NCI-H2081 (cell line): ENCODE results near the gene AGXT.

Experiments used
- DNase-seq, 2 experiments: peaks; one replicate each; lab custom pipeline; 2025; lab: John Stamatoyannopoulos, UW

AGXT gene

DNA sequence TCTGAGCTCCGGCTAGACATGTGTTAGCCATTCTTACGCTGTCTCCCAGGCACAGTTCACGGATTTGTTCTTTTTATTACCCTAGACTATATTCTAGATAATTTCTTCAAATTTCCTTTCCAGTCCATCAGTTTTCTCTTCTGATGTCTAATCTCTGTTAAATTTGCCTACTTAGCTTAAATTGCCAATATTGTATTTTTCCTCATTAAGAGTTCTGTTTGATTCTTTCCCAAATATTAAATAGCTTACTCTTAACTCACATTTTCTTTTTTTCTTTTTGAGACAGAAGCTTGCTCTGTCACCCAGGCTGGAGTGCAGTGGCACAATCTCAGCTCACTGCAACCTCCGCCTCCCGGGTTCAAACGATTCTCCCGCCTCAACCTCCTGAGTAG, 58.8 kb downstream of the AGXT start:
- DNase-seq, result no peak

DNA sequence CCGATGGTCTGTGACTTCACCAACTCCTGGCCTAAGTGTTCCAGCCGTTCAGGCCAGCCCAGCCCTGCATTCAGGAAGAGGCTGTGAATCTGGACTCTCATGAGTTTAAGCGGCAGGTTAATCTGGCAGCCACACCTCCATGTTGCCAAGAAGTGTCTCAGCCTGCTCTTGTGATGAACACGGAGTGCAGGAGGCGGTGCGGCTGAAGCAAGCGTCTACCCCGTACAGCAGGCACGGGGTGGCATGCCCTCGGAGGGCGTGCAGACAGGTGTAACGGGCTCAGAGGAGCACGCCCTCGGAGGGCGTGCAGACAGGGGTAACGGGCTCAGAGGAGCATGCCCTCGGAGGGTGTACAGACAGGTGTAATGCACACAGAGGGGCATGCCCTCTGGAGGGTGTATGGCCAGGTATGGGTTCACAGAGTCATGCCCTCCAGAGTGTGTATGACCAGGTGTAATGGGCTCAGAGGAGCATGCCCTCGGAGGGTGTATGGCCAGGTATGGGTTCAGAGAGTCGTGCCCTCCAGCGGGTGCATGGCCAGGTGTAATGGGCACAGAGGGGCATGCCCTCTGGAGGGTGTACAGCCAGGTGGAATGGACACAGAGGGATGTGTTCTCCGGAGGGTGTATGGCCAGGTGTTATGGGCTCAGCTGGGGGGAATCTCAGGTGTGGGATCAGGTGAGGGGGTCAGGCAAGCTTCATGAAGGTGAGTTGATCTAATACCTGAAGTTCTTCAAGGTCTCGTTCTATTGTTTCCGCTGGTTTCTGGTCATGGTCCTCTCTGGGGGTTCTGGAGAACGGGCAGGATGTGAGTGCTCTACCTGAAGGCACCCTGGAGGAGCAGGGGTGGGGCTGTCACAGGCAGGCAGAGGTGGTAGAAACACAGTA, 60.1 kb downstream of the AGXT start:
- no peak for DNase-seq

DNA sequence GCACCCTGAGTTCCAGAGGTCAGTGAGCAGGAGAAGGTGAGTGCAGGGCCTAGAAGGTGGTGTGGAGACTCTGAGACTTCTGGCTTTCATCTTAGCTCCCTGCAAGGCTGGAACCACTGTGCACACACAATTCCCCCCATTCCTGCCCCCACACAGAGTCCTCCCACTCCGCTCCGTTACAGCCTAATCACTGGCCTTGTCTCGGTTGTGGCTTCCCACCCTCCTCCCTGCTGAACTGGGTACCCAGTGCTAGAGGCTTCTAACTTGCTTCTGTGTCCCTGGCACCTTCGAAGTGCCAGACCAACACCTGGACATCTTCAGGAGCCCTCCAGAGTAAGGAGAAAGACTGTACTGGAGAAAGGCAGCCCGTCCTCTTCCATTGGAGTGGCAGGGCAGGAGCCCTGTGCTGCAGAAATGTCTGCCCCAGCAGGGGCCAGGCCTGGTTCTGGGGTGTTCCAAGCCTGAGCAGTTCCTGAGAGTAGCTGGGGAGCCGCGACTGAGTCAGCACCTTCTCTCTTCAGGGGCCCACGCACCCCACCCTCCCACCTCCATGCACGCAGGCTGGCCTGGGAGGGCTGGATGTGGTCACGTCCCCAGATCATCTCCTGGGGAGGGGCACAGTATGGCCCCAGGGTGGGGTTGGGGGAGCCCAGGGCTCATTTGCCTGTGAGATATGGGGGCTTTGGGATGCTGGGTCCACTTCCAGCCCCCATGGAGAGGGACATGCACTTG, 60.9 kb downstream of the AGXT start:
- no peak for DNase-seq
